ENCODE results near the gene FCAMR.
A peak's percentile ranks its signal among the peaks of the same experiment; 100 is the strongest.

The FCAMR gene

GRCh38 chr1:206939841-206940587, 30.2 kb downstream of the FCAMR start:
- H3K4me2 ChIP-seq, result no peak overlapping the region
- H3K36me3 ChIP-seq (ENCODE audit: insufficient read depth), result no peaks in the 10 kb centered on the region
- no peak overlapping the region for H3K4me3 ChIP-seq (IDR thresholded peaks at IDR 0.05; ENCODE audit: insufficient read depth, low read depth, low read length)
- no peak overlapping the region for H2AFZ ChIP-seq (ENCODE audit: low read depth)
- no peaks in the 10 kb centered on the region for H4K20me1 ChIP-seq (ENCODE audit: insufficient read depth)
- H3K4me1 ChIP-seq (ENCODE audit: low read depth, poor library complexity, severe bottlenecking), result no peaks in the 10 kb centered on the region
- no peaks in the 10 kb centered on the region for H3K79me2 ChIP-seq (ENCODE audit: insufficient read depth, low read depth)
- TF ChIP-seq CTCF (conservative IDR thresholded peaks at IDR 0.05; ENCODE audit: low read depth, low read length), result no peak
- H3K9ac ChIP-seq, result no peak overlapping the region
- H3K27ac ChIP-seq, result no peak overlapping the region
- H3K27me3 ChIP-seq (ENCODE audit: insufficient read depth, low read depth), result no peaks in the 10 kb centered on the region

DNA sequence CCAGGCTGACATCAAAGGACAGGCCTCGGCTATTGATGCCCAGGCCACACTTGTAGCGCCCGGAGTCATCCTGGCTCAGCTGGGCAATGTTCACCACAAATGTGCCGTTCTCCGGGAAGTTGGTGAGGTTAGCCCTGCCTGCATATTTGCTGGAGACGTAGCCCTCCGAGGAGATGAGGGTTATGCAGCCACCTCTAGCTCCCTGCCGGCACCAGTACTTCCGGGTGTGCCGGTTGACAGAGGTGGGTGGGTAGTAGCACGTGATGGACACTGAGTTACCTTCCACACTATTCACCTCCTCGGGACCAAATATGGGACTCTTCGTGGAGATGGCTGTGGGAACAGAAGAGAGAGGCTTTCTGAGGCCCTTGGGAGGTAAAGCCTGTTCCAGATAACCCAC, 31.1 kb downstream of the FCAMR start:
- no peaks in the 10 kb centered on the region for H3K4me1 ChIP-seq (ENCODE audit: low read depth, poor library complexity, severe bottlenecking)
- H3K27me3 ChIP-seq (ENCODE audit: insufficient read depth, low read depth), result no peaks in the 10 kb centered on the region
- H3K36me3 ChIP-seq (ENCODE audit: insufficient read depth), result no peaks in the 10 kb centered on the region
- no peak overlapping the region for H3K4me3 ChIP-seq (IDR thresholded peaks at IDR 0.05; ENCODE audit: insufficient read depth, low read depth, low read length)
- H3K27ac ChIP-seq, result no peak overlapping the region
- H3K9ac ChIP-seq, result no peak overlapping the region
- H4K20me1 ChIP-seq (ENCODE audit: insufficient read depth), result no peaks in the 10 kb centered on the region
- no peaks in the 10 kb centered on the region for H3K79me2 ChIP-seq (ENCODE audit: insufficient read depth, low read depth)
- no peak for TF ChIP-seq CTCF (conservative IDR thresholded peaks at IDR 0.05; ENCODE audit: low read depth, low read length)
- no peak overlapping the region for H2AFZ ChIP-seq (ENCODE audit: low read depth)
- no peak overlapping the region for H3K4me2 ChIP-seq

- TF ChIP-seq CTCF (conservative IDR thresholded peaks at IDR 0.05; ENCODE audit: low read depth, low read length), result no peak
- Histone ChIP-seq H3K4me2 (no peak overlapping the region), H3K9ac (no peak overlapping the region), H3K27ac (no peak overlapping the region), H3K4me3 (IDR thresholded peaks at IDR 0.05; ENCODE audit: insufficient read depth, low read depth, low read length) (no peak overlapping the region), H3K4me1 (ENCODE audit: low read depth, poor library complexity, severe bottlenecking) (no peaks in the 10 kb centered on the region), H4K20me1 (ENCODE audit: insufficient read depth) (no peaks in the 10 kb centered on the region), H2AFZ (ENCODE audit: low read depth) (no peak overlapping the region), H3K79me2 (ENCODE audit: insufficient read depth, low read depth) (no peaks in the 10 kb centered on the region), H3K36me3 (ENCODE audit: insufficient read depth) (no peaks in the 10 kb centered on the region), H3K27me3 (ENCODE audit: insufficient read depth, low read depth) (no peaks in the 10 kb centered on the region)
These were observed 32.8 kb downstream of the FCAMR start for GRCh38 chr1:206937425-206937824.

DNA sequence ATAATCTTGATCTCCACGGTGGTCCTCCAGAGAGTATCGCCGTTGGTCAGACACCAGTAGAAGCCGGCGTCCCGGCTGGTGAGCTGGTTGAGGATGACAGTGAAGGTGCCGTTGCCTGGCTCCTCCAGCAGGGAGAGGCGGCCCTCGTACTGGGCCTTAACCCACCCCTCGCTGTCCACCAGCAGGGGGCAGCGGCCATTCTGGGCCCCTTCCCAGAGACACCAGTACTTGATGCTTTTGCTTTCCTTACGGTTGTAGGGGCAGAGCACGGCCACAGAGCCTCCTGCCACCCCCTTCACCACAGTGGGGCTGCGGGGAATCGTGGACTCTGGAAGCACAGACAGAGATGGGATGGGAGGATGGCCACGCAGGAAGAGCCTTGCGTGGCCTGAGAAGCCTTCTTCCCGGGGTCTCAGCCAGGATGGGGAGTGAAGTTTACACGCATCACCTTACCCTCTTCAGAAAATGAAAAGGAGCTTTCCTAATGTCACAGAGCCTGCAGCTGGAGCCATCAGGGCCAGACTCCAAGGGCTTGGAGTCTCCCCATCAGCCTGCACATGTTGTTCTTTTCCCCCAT, 34.7 kb downstream of the FCAMR start:
- H3K79me2 ChIP-seq (ENCODE audit: insufficient read depth, low read depth), result no peaks in the 10 kb centered on the region
- no peaks in the 10 kb centered on the region for H3K4me1 ChIP-seq (ENCODE audit: low read depth, poor library complexity, severe bottlenecking)
- peak; percentile 50 for TF ChIP-seq CTCF (conservative IDR thresholded peaks at IDR 0.05; ENCODE audit: low read depth, low read length)
- no peak overlapping the region for H3K9ac ChIP-seq
- no peak overlapping the region for H2AFZ ChIP-seq (ENCODE audit: low read depth)
- no peak overlapping the region for H3K4me3 ChIP-seq (IDR thresholded peaks at IDR 0.05; ENCODE audit: insufficient read depth, low read depth, low read length)
- no peaks in the 10 kb centered on the region for H3K36me3 ChIP-seq (ENCODE audit: insufficient read depth)
- H3K27ac ChIP-seq, result no peak overlapping the region
- no peaks in the 10 kb centered on the region for H4K20me1 ChIP-seq (ENCODE audit: insufficient read depth)
- H3K27me3 ChIP-seq (ENCODE audit: insufficient read depth, low read depth), result no peaks in the 10 kb centered on the region
- no peak overlapping the region for H3K4me2 ChIP-seq
